ENCODE measurements around the gene TMEM131.

The TMEM131 gene

DNA sequence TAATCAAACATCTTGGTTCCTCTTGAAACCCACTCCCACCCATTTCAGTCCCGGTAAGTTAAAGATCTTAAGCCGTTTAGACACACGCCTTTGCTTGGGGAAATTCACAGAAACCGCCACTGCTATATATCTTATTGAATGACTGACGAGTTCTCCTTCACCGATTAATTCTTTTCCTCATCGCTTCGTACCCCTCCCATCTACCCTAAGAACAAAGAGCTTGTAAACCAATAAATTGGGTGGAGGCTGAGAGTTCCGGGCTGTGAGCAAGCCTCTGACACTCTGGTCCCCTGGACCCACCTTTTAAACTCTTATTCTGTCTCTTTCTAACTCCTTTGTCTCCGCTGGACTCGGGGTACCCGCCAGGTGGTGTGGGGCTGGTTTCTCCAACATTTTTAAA is 30.6 kb downstream of the TMEM131 start:
- H3K4me3 ChIP-seq (replicated peaks; ENCODE audit: insufficient read depth, low read length): no peak overlapping the region
- no peak overlapping the region for H3K27ac ChIP-seq (replicated peaks)
- no peak for TF ChIP-seq GABPA (IDR thresholded peaks at IDR 0.05; ENCODE audit: low read depth)
- TF ChIP-seq, protein P1, sequence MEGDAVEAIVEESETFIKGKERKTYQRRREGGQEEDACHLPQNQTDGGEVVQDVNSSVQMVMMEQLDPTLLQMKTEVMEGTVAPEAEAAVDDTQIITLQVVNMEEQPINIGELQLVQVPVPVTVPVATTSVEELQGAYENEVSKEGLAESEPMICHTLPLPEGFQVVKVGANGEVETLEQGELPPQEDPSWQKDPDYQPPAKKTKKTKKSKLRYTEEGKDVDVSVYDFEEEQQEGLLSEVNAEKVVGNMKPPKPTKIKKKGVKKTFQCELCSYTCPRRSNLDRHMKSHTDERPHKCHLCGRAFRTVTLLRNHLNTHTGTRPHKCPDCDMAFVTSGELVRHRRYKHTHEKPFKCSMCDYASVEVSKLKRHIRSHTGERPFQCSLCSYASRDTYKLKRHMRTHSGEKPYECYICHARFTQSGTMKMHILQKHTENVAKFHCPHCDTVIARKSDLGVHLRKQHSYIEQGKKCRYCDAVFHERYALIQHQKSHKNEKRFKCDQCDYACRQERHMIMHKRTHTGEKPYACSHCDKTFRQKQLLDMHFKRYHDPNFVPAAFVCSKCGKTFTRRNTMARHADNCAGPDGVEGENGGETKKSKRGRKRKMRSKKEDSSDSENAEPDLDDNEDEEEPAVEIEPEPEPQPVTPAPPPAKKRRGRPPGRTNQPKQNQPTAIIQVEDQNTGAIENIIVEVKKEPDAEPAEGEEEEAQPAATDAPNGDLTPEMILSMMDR (IDR thresholded peaks at IDR 0.05; ENCODE audit: insufficient read depth, low read length): no peak
- no peak for TF ChIP-seq SPI1 (IDR thresholded peaks at IDR 0.05; ENCODE audit: borderline replicate concordance, low read depth)
- TF ChIP-seq REST (IDR thresholded peaks at IDR 0.05; ENCODE audit: insufficient replicate concordance, low read depth): no peak
- no peak for TF ChIP-seq POLR2AphosphoS5 (IDR thresholded peaks at IDR 0.05; ENCODE audit: low read depth)
- no peak for DNase-seq (ENCODE audit: low read depth in 1 of 2, low spot score in 1 of 2)
- H3K27me3 ChIP-seq (ENCODE audit: insufficient read depth, poor library complexity, severe bottlenecking): no peaks in the 10 kb centered on the region

- TF ChIP-seq, protein P1 (IDR thresholded peaks at IDR 0.05; ENCODE audit: insufficient read depth, low read length): no peak
- no peak for TF ChIP-seq GABPA (IDR thresholded peaks at IDR 0.05; ENCODE audit: low read depth)
- TF ChIP-seq REST (IDR thresholded peaks at IDR 0.05; ENCODE audit: insufficient replicate concordance, low read depth): no peak
- TF ChIP-seq POLR2AphosphoS5 (IDR thresholded peaks at IDR 0.05; ENCODE audit: low read depth): no peak
- no peak for TF ChIP-seq SPI1 (IDR thresholded peaks at IDR 0.05; ENCODE audit: borderline replicate concordance, low read depth)
- Histone ChIP-seq H3K27ac (replicated peaks) (no peak overlapping the region), H3K27me3 (ENCODE audit: insufficient read depth, poor library complexity, severe bottlenecking) (no peaks in the 10 kb centered on the region), H3K4me3 (replicated peaks; ENCODE audit: insufficient read depth, low read length) (no peak overlapping the region)
- DNase-seq (ENCODE audit: low read depth in 1 of 2, low spot score in 1 of 2): no peak
Observed at GRCh38 chr2:97963880-97964279, 31.9 kb downstream of the TMEM131 start.

- Histone ChIP-seq H3K27ac (replicated peaks) (no peak overlapping the region), H3K4me3 (replicated peaks; ENCODE audit: insufficient read depth, low read length) (no peak overlapping the region), H3K27me3 (ENCODE audit: insufficient read depth, poor library complexity, severe bottlenecking) (no peaks in the 10 kb centered on the region)
- TF ChIP-seq GABPA (IDR thresholded peaks at IDR 0.05; ENCODE audit: low read depth) (no peak), SPI1 (IDR thresholded peaks at IDR 0.05; ENCODE audit: borderline replicate concordance, low read depth) (no peak), REST (IDR thresholded peaks at IDR 0.05; ENCODE audit: insufficient replicate concordance, low read depth) (no peak), POLR2AphosphoS5 (IDR thresholded peaks at IDR 0.05; ENCODE audit: low read depth) (no peak)
- TF ChIP-seq, protein P1 (IDR thresholded peaks at IDR 0.05; ENCODE audit: insufficient read depth, low read length): no peak
- no peak for DNase-seq (ENCODE audit: low read depth in 1 of 2, low spot score in 1 of 2)
Observed at GRCh38 chr2:97963079-97963406, 32.7 kb downstream of the TMEM131 start.

Data from HL-60 (cell line).